HG02610 (cell line): ENCODE measurements around the gene EIF3K.
"Not testable (repeated sequence)": the region's sequence is repeated elsewhere in the genome, so short reads cannot be mapped to it uniquely, and the experiment has no call there.

Experiments used
- ATAC-seq: cut with Tn5 transposase; IDR thresholded peaks from one replicate; pipeline ENCODE4 v1.9.1; 2021; ENCODE audit warnings: mild to moderate bottlenecking, moderate library complexity; ENCODE audit not compliant: unreplicated experiment

EIF3K gene

DNA sequence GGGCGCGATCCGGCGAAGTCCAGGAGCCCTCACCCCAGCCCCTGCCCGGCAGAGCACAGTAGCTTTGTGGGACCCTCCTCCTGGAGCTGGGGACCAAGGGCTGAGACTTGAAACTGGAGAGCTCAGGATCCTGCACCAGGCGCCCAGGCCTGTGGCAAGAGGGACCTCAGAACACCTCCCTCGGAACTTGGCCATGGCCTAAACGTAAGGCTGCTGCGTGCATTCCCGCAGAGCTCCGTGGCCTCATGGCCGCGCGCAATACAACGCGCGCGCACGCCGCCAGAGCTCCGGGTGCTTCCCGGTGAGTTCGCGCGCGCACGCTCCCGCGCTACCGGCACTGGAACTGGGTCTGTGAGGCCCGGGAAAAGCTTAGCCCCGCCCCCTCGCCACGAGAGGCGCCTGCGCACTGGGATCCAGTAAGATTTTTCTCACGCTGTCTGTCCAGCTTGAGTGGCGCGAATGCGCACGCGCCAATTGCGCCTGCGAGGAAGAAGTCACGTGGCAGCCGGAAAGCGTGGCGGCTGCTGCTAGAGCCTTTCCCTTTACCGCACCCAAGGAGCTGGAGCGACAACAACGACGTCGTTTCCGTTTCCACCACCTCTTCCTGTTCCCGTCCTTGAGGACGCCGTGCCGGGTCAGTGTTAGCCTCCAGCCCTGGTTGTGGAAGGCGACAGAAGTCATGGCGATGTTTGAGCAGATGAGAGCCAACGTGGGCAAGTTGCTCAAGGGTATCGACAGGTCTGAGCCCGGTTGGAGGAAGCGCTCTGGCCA is at the start of gene EIF3K:
TSS of gene EIF3K (plus strand) at position 599 of the 771 bp plus-strand sequence. CDS start at position 680, 81 bp downstream.
- ATAC-seq = peak; percentile 59

GRCh38 chr19:38569368-38569983 is 49.5 kb upstream of the EIF3K start:
- ATAC-seq = no peak

GRCh38 chr19:38571682-38572081 is 47.3 kb upstream of the EIF3K start:
- ATAC-seq = no peak

DNA sequence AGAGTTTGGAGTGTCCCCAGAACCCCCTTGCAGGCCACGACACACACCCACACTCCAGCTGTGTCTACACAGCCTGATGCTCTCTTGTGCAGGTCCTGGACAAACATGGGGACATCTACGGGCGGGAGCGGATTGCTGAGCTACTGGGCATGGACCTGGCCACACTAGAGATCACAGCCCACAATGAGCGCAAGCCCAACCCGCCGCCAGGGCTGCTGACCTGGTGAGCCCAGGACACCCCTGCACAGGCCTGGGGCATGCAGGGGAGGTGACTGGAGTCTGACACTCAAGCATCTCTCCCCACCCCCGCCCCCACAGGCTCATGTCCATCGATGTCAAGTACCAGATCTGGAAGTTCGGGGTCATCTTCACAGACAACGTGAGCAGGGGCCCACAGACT is 41.2 kb upstream of the EIF3K start:
- ATAC-seq = no peak

- ATAC-seq = not testable (repeated sequence)
Measured at GRCh38 chr19:38579304-38579703, 39.7 kb upstream of the EIF3K start.

GRCh38 chr19:38580080-38580479 is 38.9 kb upstream of the EIF3K start:
- no peak for ATAC-seq

DNA sequence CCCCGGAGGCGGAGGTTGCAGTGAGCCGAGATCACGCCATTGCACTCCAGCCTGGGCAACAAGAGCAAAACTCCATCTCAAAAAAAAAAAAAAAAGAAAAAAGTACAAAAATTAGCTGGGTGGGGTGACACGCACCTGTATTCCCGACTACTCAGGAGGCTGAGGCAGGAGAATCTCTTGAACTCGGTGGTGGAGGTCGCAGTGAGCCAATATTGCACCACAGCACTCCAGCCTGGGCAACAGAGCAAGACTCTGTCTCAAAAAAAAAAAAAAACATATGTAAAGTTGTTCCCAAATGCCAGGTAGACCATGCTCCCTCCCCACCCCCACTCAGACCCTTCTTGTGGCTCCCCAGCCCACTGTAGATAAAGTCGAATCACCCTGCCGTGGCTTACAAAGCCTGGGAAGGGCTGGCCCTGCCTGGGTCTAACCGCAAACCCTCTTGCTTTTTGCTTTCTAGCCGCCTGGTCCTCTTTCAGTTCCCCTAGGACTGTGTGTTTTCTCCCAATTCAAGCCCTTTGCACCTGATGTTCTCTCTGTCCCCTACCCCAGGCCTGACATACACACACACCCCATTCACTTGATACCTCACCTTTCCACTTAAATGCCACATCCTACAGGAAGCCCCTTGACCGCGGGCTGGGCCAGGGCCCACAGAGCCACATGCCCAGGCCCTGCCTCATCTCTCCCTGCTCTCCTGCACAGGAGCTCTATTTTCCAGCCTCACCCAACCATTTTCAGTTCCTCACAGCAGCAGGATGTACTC is 35.6 kb upstream of the EIF3K start:
- peak; percentile 71 for ATAC-seq

- no peak for ATAC-seq
Measured at GRCh38 chr19:38583985-38584305, 35.0 kb upstream of the EIF3K start.

DNA sequence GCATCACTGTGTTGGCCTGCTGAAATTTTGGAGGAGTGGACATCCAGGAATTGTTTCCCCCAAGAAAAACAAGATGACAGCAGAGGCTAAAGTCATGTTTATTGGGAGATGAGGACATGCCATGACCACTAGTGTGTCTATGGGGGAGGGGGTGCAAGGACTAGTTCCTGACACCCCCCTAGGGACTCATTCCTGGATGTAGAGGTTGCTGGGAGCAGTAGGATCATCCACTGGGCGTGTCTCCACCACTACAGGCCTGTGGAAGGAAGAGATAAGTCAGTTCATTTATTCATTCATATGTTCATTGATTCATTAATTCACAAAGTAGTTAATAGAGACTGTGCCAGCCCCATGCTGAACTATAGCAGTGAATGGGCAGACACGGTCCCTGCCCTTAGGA is 31.4 kb upstream of the EIF3K start:
- no peak for ATAC-seq

DNA sequence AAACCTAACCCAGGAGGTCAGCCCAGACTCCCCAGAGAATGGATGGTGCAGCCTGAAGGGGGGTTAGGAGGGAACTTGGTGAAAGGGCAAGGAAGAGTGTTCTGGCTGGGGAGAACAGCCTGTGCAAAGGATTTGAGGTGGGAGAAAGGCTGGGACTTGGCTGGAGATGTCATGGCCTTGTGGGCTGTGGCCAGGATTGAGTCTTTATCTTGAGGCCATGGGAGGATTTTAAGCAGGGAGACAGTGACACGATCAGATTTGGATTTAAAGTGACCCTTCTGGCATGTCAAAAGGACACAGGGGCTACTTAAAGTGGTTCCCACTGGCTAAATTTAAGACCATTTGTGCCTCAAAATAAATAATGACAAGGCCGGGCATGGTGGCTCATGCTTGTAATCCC is 30.9 kb upstream of the EIF3K start:
- no peak for ATAC-seq

DNA sequence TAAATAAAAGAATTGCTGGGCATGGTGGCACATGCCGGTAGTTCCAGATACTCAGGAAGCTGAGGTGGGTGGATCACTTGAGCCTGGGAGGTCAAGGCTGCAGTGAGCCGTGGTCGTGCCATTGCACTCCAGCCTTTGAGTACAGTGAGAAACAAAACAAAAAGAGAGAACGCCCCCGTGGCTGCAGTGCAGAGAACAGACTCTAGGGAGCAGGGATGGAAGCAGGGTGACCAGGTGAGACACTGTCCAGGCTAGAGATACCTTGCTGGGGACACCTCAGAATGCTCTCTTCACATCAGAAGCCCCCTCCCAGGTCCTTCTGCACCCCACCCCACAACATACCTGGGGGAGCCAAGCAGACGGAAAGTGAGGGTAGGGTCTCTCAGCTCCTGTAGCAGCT is 26.0 kb upstream of the EIF3K start:
- ATAC-seq = no peak

DNA sequence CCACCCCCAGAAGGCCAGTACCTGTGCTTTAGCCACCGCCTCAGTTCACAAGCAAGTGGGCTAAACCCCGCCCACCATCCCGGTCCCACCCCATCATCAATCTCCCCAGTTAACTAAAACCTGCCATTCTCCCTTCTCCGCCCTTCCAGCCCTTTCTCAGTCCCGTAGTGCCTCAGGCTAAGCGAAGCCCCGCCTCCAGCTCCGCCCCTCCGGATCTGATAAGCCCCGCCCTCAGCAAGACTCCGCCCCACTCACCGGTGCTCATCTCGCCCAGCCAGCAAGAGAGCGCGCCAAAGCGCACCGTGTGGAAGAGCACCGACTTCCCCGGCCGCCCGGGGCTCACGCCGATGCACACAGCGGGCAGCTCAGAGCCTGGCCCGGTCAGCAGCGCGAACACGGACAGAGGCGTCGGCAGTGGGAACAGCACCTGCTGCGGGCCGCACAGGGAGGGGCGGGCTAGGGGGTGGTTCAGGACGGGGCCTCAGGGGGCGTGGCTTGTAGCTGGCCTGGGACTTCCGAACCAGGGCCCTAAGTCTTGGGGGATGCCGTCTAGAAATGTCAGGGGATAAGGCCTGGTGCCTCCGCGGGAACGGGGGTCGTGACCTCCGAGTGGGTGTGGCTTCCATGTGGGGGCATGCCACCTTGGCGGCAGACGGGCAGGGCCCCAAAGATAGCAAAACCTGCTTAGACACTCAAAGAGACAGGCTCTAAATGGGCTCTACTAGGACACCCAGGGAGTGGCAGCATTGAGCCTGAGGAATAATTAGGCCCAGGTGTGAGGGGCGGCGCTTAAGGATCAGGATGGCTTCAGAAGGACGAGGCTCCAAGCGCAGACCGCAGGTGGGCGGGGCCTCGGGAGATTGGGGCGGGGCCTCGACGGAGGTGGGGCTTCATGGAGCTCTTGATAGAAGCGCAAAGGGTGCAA is 22.7 kb upstream of the EIF3K start:
- no peak for ATAC-seq

- no peak for ATAC-seq
Measured at GRCh38 chr19:38597075-38597474, 21.9 kb upstream of the EIF3K start.

DNA sequence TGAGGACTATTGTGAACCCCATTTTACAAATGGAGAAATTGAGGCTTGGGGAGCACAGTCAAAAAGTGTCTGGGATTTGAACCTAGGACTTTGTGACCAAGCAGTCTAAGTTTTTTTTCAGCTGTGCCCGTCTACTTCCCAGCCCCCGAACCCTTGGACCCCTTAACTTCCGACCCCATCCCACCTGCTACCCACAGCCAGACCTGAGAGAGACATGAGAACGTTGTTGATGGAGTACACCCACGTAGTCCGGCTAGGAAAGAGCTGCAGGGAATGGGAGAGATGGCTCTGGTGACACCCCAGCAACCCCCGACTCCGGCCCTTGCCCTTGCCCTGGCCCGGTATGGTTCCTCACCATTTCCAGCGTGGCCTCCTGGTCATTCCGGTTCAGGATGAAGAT is 19.3 kb upstream of the EIF3K start:
- ATAC-seq = no peak

- ATAC-seq = not testable (repeated sequence)
Measured at GRCh38 chr19:38602856-38603255, 16.1 kb upstream of the EIF3K start.

DNA sequence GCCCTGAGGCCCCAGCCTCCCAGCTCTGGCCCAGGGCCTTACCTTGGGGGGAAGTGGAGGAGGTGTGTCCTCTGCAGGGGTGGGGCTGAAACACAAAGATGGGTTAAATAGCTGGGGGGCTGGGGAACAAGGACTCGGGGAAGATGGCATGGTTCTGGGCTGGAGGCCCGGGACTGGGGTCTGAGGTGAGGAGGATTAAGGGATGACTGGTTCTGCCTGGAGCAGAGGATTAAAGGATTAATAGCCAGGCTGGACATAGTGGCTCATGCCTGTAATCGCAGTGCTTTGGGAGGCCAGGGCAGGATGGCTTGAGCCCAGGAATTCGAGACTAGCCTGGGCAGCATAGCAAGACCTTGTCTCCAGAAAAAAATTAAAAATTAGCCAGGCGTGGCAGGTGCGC is 12.9 kb upstream of the EIF3K start:
- no peak for ATAC-seq

DNA sequence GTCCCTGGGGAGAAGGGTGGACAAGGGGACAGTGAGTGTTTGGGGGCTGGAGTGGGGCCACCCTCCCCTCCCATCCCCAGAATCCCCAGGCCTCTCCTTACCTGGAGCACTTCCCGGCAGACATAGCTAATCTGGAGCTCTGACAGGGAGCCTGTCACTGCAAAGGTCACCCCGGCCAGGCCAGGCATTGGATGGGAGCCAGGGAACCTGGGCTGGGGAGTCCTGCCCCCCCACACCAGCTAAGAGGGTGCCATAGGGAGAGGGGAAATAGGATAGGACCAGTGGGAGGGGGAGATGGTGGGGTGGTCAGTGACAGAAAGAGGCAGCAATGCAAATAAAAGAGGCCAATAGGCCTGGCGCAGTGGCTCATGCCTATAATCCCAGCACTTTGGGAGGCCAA is 4.7 kb upstream of the EIF3K start:
- ATAC-seq = no peak

DNA sequence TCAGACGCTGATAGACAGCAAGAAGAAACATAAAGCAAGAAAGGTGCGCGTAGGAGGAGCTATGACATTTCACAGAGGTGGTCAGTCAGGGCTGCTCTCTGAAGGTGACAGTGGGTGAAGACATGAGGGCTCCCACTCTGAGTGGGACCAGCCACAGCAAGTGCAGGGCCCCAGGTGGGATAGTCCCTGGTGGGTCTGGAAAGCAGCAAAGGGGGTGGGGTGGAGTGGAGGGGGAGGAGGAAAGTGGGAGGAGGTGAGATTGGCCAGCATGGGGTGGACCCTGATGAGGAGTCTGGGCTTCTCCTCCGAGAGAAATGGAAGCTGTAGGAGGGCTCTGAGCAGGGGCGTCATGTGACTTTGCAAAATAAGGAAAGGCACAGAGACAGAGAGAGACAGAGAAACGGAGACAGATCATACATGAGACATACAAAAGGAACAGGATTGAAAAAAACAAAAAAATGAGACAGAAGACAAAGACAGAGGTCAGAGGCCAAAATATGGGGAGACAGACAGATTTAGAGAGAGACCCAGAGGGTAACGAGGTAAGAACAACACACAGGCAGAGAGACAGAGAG is 3.9 kb upstream of the EIF3K start:
- no peak for ATAC-seq

DNA sequence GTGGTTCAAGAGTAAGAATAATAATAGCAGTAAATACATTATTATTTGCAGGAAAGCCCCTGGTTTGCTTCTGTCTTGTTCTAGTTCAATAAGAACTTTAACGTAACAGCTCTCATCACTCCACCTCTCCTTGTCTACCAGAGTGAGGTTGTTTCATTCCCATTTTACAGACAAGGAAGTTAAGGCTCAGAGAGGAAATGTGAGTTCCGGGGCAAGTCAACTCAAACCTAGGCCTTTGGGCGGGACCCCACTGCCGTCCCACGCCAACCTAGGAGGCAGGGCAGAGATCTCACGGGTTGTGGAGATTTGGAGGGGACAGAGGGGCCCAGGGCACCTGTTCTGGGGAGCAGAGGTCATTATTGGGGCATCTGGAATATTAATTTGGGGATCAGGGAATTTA is 2.7 kb upstream of the EIF3K start:
- no peak for ATAC-seq

DNA sequence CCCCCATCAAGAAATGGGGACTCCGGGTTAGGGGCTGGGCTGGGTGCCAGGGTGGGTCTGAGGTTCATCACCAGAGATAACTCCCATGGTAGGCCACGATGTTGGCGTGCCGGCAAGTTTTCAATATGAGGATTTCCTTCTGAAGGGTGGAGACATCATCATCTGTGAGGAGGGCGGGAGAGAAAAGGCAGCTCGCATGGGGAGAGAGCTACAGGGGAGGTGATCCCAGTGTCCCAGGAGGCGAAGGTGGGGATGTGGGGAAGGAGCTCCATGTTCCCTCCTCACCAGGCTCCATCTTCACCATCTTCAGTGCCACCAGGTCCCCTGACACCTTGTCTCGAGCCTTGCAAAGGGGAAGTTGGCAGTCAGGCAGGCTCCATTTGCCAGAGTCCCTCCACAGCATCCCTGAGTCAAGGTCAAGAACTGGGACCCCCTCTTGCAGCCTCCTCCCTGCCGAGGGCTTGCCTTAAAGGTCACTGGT is 1.7 kb upstream of the EIF3K start:
- ATAC-seq = no peak
